ENCODE measurements around the gene FGF18. TPM values are rescaled to one million over a fixed set of nuclear protein-coding genes. Genes with fewer than 3 reads are reported as not detected.

FGF18 gene
- total RNA-seq, 1 experiment from 2014 or later = 2.1 TPM

DNA sequence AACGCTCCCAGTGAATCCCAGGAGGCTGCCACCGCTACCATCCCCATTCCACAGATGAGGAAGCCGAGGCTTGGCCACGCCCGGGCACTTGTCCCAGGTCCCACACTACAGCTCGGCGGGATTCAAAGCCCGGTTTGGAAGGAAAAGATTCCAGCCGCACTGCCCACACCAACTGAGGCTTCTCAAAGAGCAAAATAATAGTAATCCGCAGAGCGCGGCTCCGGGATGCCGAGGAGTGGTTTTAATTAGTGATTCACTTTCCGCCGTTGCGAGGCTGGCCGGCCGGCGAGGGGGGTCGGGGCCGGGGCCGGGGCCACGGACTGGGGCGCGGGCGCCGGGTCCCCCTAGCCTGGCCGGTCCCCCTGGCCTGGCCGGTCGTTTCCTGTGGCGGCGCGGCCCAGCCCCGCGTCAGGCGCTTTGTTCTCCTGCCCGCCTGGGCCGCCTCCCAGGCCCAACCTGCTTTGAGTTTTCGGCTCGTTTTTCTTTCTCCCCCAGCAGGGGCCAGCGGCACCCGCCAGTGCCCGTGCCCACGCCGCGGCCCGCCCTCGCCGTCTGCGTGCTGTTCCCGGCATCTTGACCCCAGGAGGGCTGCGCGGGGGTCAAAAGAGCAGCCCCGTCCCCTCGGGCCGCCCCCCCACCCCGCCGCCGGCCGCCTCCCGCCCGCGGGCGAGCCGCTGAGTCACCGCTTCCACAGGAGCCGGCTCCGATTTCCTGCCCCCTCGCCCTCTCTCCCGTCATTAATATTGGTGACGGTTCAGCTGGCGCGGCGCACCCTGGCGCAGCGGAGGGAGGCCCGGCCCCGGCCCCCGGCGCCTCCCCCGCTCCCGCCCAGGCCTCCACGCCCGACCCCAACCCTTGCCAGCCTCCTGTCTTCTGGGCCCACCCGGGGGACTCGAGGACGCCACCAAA is 31.2 kb downstream of the FGF18 start:
- Mint-ChIP-seq H3K27me3 (ENCODE audit: insufficient read depth, unreplicated experiment) (no peaks in the 10 kb centered on the region), H3K36me3 (ENCODE audit: insufficient read depth, unreplicated experiment) (no peaks in the 10 kb centered on the region), H3K4me1 (ENCODE audit: low read depth, unreplicated experiment) (no peaks in the 10 kb centered on the region), H3K9me3 (ENCODE audit: unreplicated experiment) (no peaks in the 10 kb centered on the region), H3K27ac (ENCODE audit: unreplicated experiment) (no peak overlapping the region), H3K4me3 (ENCODE audit: unreplicated experiment) (no peak overlapping the region)
- no peak for DNase-seq
- ChIA-PET POLR2A (no interaction called here), CTCF (interaction anchor here (0.6 kb wide), 1 partner anchor 25 kb away, joined by 3 read pairs; no protein-coding TSS in a partner anchor)
- H3K27me3 ChIP-seq (replicated peaks; ENCODE audit: control insufficient read depth, insufficient read depth, low read length) = no peaks in the 10 kb centered on the region
- intact Hi-C loops (cut with micrococcal nuclease; ENCODE audit: unreplicated experiment) = no loop called here
- TF ChIP-seq, protein P1, sequence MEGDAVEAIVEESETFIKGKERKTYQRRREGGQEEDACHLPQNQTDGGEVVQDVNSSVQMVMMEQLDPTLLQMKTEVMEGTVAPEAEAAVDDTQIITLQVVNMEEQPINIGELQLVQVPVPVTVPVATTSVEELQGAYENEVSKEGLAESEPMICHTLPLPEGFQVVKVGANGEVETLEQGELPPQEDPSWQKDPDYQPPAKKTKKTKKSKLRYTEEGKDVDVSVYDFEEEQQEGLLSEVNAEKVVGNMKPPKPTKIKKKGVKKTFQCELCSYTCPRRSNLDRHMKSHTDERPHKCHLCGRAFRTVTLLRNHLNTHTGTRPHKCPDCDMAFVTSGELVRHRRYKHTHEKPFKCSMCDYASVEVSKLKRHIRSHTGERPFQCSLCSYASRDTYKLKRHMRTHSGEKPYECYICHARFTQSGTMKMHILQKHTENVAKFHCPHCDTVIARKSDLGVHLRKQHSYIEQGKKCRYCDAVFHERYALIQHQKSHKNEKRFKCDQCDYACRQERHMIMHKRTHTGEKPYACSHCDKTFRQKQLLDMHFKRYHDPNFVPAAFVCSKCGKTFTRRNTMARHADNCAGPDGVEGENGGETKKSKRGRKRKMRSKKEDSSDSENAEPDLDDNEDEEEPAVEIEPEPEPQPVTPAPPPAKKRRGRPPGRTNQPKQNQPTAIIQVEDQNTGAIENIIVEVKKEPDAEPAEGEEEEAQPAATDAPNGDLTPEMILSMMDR (IDR thresholded peaks at IDR 0.05; ENCODE audit: insufficient read depth in 1 of 2, low read depth in 1 of 2, low read length in 1 of 2, severe bottlenecking in 1 of 2, unreplicated experiment in 1 of 2) = no peak
- H3K4me3 ChIP-seq (ENCODE audit: low read depth, low read length) = no peak overlapping the region
- no peaks in the 10 kb centered on the region for H3K4me1 ChIP-seq
- H3K36me3 ChIP-seq (ENCODE audit: control insufficient read depth, insufficient read depth, low read length) = no peaks in the 10 kb centered on the region
- no peaks in the 10 kb centered on the region for H3K9me3 ChIP-seq
- BruUV-seq (replicated peaks) = no TSS peak

DNA sequence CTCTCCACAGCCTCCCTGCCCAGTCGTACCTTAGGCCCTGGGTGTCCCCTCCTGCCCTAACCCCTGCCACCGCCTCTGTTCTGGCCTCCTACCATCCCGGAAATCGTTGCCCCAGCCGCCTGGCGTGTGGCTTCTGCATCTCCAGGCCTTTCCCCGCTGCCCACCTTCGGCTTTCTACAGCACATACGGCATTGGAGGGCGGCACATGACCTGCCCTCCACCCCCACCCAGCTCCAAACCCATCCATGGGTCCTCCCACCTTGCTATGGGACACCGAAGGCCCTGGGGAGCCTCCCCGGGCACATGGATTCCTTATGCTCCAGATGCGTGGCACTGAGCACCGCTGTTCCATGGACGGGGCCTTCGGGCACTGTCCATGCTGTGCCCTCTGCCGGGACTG is 32.0 kb downstream of the FGF18 start:
- Histone ChIP-seq H3K4me3 (ENCODE audit: low read depth, low read length) (no peak overlapping the region), H3K9me3 (no peaks in the 10 kb centered on the region), H3K36me3 (ENCODE audit: control insufficient read depth, insufficient read depth, low read length) (no peaks in the 10 kb centered on the region), H3K27me3 (replicated peaks; ENCODE audit: control insufficient read depth, insufficient read depth, low read length) (no peaks in the 10 kb centered on the region), H3K4me1 (no peaks in the 10 kb centered on the region)
- Mint-ChIP-seq H3K27me3 (ENCODE audit: insufficient read depth, unreplicated experiment) (no peaks in the 10 kb centered on the region), H3K36me3 (ENCODE audit: insufficient read depth, unreplicated experiment) (no peaks in the 10 kb centered on the region), H3K9me3 (ENCODE audit: unreplicated experiment) (no peaks in the 10 kb centered on the region), H3K4me3 (ENCODE audit: unreplicated experiment) (no peak overlapping the region), H3K4me1 (ENCODE audit: low read depth, unreplicated experiment) (no peaks in the 10 kb centered on the region), H3K27ac (ENCODE audit: unreplicated experiment) (no peak overlapping the region)
- intact Hi-C loops (cut with micrococcal nuclease; ENCODE audit: unreplicated experiment) = no loop called here
- TF ChIP-seq, protein P1 (IDR thresholded peaks at IDR 0.05; ENCODE audit: insufficient read depth in 1 of 2, low read depth in 1 of 2, low read length in 1 of 2, severe bottlenecking in 1 of 2, unreplicated experiment in 1 of 2) = no peak
- no peak for DNase-seq
- BruUV-seq (replicated peaks) = no TSS peak
- CTCF ChIA-PET = no interaction called here
- POLR2A ChIA-PET = no interaction called here

DNA sequence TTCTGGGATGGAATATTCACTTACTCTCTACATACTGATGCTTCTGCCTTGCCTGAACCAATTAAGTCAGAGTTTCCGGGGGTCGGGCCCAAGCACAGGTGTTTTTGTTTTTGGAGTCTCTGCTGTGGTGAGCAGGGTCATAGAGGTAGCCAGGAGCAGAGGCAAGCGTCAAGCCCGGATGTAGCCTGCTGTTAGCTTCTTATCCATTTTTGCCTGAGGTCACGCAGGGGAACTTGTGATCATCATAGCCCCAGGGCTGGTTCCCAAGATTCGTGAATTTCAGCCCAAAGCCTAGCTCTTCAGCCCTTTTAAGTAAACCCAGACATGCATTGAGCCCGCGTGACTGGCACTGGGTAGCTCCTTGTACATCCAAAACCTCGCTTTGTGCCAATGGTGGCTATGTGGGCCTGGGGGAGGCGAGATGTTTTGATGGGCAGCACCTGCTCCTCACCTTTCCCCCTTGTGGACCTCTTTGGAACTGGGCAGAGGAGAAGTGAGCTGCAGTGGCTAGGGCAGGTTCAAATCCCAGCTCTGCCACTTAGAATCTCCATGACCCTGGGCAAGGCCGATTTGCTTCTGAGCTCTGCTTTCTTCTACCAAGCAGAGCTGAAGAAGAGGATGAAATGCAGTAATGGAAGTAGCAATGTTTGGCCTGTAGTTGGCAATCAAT is 33.7 kb downstream of the FGF18 start:
- Histone ChIP-seq H3K27me3 (replicated peaks; ENCODE audit: control insufficient read depth, insufficient read depth, low read length) (no peaks in the 10 kb centered on the region), H3K4me3 (ENCODE audit: low read depth, low read length) (no peak overlapping the region), H3K36me3 (ENCODE audit: control insufficient read depth, insufficient read depth, low read length) (no peaks in the 10 kb centered on the region), H3K9me3 (no peaks in the 10 kb centered on the region), H3K4me1 (no peaks in the 10 kb centered on the region)
- ChIA-PET POLR2A (no interaction called here), CTCF (interaction anchor here (0.5 to 1.3 kb wide), 2 partner anchors 34 to 205 kb away, joined by 3 to 6 read pairs; partner anchors contain the start of gene FGF18)
- no peaks in the 10 kb centered on the region for H3K4me1 Mint-ChIP-seq (ENCODE audit: low read depth, unreplicated experiment)
- intact Hi-C loops (cut with micrococcal nuclease; ENCODE audit: unreplicated experiment) = no loop called here
- no TSS peak for BruUV-seq (replicated peaks)
- H3K9me3 Mint-ChIP-seq (ENCODE audit: unreplicated experiment) = no peaks in the 10 kb centered on the region
- no peak overlapping the region for H3K4me3 Mint-ChIP-seq (ENCODE audit: unreplicated experiment)
- no peak for DNase-seq
- no peaks in the 10 kb centered on the region for H3K27me3 Mint-ChIP-seq (ENCODE audit: insufficient read depth, unreplicated experiment)
- peaks cover 5% of the 10 kb centered on the region for H3K36me3 Mint-ChIP-seq (ENCODE audit: insufficient read depth, unreplicated experiment)
- TF ChIP-seq, protein P1 (IDR thresholded peaks at IDR 0.05; ENCODE audit: insufficient read depth in 1 of 2, low read depth in 1 of 2, low read length in 1 of 2, severe bottlenecking in 1 of 2, unreplicated experiment in 1 of 2) = no peak
- H3K27ac Mint-ChIP-seq (ENCODE audit: unreplicated experiment) = no peak overlapping the region
